ENCODE measurements around the gene TMEM236. TPM values are rescaled to one million over a fixed set of nuclear protein-coding genes. Genes with fewer than 3 reads are reported as not detected.
"Not testable (repeated sequence)": the region's sequence is repeated elsewhere in the genome, so short reads cannot be mapped to it uniquely, and the experiment has no call there.

TMEM236 gene
- total RNA-seq, 4 donors from 2014 or later: 3.3 to 99.1 (median 77.1) TPM

DNA sequence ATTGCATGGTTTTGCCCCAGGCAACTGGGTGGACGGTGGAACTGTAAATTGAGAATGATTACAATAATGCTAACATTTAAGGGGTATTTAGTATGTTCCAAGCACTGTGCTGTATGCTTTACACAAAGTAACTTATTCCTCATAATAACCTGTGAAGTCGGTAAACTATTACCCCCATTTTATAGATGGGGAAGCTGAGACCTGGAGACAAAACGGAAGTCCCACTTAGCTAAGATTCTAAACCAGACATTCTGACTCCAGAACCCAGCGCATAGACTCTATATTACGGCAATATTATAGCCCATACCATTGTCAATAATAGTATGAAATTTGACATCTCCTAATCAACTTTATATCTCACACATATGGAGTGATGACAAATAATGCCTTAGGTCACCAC lies 39.9 kb upstream of the TMEM236 start:
- Histone ChIP-seq H3K4me3 (no peak overlapping the region), H3K27me3 (no peaks in the 10 kb centered on the region), H3K27ac (no peak overlapping the region), H3K9me3 (no peaks in the 10 kb centered on the region), H3K36me3 (peaks cover 0 to 50% (median 0%) of the 10 kb centered on the region in 3 donors), H3K4me1 (no peaks in the 10 kb centered on the region)
- DNase-seq: no peak
- TF ChIP-seq, protein P1, sequence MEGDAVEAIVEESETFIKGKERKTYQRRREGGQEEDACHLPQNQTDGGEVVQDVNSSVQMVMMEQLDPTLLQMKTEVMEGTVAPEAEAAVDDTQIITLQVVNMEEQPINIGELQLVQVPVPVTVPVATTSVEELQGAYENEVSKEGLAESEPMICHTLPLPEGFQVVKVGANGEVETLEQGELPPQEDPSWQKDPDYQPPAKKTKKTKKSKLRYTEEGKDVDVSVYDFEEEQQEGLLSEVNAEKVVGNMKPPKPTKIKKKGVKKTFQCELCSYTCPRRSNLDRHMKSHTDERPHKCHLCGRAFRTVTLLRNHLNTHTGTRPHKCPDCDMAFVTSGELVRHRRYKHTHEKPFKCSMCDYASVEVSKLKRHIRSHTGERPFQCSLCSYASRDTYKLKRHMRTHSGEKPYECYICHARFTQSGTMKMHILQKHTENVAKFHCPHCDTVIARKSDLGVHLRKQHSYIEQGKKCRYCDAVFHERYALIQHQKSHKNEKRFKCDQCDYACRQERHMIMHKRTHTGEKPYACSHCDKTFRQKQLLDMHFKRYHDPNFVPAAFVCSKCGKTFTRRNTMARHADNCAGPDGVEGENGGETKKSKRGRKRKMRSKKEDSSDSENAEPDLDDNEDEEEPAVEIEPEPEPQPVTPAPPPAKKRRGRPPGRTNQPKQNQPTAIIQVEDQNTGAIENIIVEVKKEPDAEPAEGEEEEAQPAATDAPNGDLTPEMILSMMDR (IDR thresholded peaks at IDR 0.05): no peak
- TF ChIP-seq POLR2A (IDR thresholded peaks at IDR 0.05): no peak

DNA sequence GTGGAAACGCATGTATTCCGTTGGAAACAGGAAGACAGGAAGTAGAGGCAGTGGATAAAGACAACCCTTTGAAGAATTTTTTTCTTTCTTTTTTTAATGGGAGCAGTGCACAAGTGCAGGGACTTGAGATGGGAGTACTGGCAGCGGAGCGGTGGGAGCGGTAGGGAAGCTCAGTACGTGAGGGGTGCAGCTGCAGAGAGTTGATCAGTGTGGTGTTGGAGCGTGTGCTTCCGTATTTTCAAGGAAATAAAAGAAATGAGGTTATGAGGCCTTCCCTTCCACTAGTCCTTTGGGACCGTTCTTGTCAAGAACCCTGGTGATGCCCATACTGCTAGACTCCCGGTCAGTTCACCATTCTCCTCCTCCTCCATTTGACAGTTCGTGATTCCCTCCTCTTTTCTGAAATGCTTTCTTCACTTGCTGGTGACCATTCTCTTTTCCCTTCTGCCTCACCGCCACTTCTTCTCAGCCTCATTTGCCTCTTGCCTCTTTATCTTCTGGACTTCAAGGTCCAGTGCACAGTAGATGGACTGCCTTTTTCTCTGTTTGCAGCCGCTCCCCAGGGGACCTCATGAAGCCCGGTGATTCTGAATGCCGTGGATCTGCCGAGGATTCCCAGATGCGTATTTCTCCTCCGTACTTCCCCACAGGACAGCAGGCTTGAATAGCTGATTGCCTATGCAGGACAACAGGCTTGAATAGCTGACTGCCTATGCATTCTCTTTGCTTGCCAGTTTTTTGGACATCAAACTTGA lies 39.1 kb upstream of the TMEM236 start:
- no peaks in the 10 kb centered on the region for H3K9me3 ChIP-seq
- TF ChIP-seq, protein P1 (IDR thresholded peaks at IDR 0.05): no peak
- TF ChIP-seq POLR2A (IDR thresholded peaks at IDR 0.05): no peak
- peaks cover 0 to 56% (median 0%) of the 10 kb centered on the region in 3 donors for H3K36me3 ChIP-seq
- H3K27ac ChIP-seq: no peak overlapping the region
- DNase-seq: no peak
- H3K4me1 ChIP-seq: no peaks in the 10 kb centered on the region
- no peak overlapping the region for H3K4me3 ChIP-seq
- H3K27me3 ChIP-seq: no peaks in the 10 kb centered on the region

DNA sequence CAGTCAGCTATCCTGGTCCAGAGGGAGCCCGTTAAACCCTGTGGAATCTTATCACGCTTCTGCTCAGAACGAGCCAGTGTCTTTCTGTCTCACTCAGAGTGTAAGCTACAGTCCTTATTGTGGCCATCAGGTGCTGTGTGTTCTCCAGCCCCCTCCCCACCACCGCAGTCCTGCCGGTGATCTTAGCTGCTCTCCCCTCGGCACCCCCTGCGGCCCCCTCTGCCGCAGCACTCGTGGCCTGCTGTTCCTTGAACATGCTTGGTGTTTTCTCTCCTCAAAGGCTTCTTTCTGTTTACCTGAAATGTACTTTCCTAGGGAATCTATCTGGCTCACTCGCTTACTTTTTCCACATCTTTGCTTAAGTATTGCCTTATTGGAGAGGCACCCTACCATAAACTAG lies 38.2 kb upstream of the TMEM236 start:
- no peaks in the 10 kb centered on the region for H3K27me3 ChIP-seq
- no peak overlapping the region for H3K27ac ChIP-seq
- H3K9me3 ChIP-seq: no peaks in the 10 kb centered on the region
- peaks cover 0 to 52% (median 0%) of the 10 kb centered on the region in 3 donors for H3K36me3 ChIP-seq
- DNase-seq: no peak
- TF ChIP-seq POLR2A (IDR thresholded peaks at IDR 0.05): no peak
- TF ChIP-seq, protein P1 (IDR thresholded peaks at IDR 0.05): no peak
- no peak overlapping the region for H3K4me3 ChIP-seq
- H3K4me1 ChIP-seq: no peaks in the 10 kb centered on the region

DNA sequence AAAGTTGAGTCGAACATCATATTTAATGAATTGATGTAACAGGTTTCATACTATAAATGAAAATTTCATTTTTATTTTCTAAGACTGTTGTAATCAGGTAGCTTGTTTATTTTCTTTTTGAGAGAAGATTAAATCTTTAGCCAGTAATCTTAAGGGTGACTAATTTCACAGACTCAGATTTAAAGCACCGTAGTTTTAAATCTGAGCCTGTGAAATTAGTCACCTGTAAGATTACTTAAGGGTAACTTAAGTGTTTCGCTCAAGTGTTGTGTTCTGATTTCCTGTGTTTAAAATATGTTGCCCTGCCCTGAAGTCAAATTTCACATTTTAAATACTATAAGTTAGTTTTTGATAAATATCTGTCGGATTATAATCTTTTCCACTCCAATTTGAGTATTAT lies 35.8 kb upstream of the TMEM236 start:
- no peak for TF ChIP-seq POLR2A (IDR thresholded peaks at IDR 0.05)
- TF ChIP-seq, protein P1 (IDR thresholded peaks at IDR 0.05): no peak
- Histone ChIP-seq H3K4me3 (no peak overlapping the region), H3K27me3 (no peaks in the 10 kb centered on the region), H3K9me3 (no peaks in the 10 kb centered on the region), H3K27ac (no peak overlapping the region), H3K36me3 (peaks cover 0 to 38% (median 0%) of the 10 kb centered on the region in 3 donors), H3K4me1 (no peaks in the 10 kb centered on the region)
- no peak for DNase-seq

DNA sequence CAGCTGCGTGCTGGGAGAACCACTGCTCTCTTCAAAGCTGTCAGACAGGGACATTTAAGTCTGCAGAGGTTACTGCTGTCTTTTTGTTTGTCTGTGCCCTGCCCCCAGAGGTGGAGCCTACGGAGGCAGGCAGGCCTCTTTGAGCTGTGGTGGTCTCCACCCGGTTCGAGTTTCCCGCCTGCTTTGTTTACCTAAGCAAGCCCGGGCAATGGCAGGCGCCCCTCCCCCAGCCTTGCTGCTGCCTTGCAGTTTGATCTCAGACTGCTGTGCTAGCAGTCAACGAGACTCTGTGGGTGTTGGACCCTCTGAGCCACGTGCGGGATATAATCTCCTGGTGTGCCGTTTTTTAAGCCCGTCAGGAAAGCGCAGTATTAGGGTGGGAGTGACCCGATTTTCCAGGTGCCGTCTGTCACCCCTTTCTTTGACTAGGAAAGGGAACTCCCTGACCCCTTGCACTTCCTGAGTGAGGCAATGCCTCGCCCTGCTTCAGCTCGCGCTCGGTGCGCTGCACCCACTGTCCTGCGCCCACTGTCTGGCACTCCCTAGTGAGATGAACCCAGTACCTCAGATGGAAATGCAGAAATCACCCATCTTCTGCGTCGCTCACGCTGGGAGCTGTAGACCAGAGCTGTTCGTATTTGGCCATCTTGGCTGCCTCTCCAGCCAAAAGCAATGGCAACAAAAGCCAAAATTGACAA lies 29.5 kb upstream of the TMEM236 start:
- H3K9me3 ChIP-seq, H3K27ac ChIP-seq: not testable (repeated sequence)

DNA sequence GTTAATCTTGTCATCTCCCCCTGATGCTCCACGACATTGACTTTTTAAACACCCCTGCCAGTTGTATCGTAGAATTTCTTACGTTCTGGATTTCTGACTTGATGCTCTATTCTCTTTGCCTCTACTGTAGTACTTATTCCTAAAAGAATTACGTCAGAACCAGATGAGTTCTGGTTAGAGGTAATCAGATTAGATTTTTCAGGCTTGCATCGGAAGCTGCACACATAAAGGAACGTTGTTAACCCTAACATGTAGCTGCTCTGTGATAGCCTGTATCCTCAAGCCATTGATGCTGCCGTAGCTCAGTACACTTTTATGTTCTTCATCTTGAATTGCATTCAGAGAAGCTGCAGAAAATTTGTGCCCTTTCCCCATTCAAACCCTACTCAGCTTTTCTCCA lies 26.3 kb upstream of the TMEM236 start:
- no peak for DNase-seq
- no peaks in the 10 kb centered on the region for H3K27me3 ChIP-seq
- H3K9me3 ChIP-seq: no peaks in the 10 kb centered on the region
- TF ChIP-seq, protein P1 (IDR thresholded peaks at IDR 0.05): no peak
- no peak for TF ChIP-seq POLR2A (IDR thresholded peaks at IDR 0.05)
- no peak overlapping the region for H3K27ac ChIP-seq
- no peaks in the 10 kb centered on the region for H3K36me3 ChIP-seq
- no peaks in the 10 kb centered on the region for H3K4me1 ChIP-seq
- H3K4me3 ChIP-seq: no peak overlapping the region

More for the DNA sequence above, 29.5 kb upstream of the TMEM236 start:
- not testable (repeated sequence) for H3K36me3 ChIP-seq, DNase-seq, H3K27me3 ChIP-seq, H3K4me1 ChIP-seq, H3K4me3 ChIP-seq

All from Peyer's patch (tissue), 4 donors.